Neuronal stem cell (in vitro differentiated cells): ENCODE data around the gene TMEM192.
A peak's percentile ranks its signal among the peaks of the same experiment; 100 is the strongest.

ENCODE experiments used
- DNase-seq: peaks from one replicate; pipeline ENCODE4 v3.0.0-alpha.2; 2013; ENCODE audit warnings: low spot score
- H2AFZ ChIP-seq: one replicate; pipeline ENCODE4 v1.6.1; 2013; ENCODE audit warnings: mild to moderate bottlenecking, low read length, inconsistent platforms
- H2AK5ac ChIP-seq: 2 replicates; pipeline ENCODE4 v1.6.1; 2013; ENCODE audit warnings: low read depth, mild to moderate bottlenecking, inconsistent platforms, low read length, moderate library complexity, mixed read lengths
- H2BK120ac ChIP-seq: 2 replicates; pipeline ENCODE4 v1.6.1; 2013; ENCODE audit warnings: low read depth, mild to moderate bottlenecking, inconsistent platforms, low read length, moderate library complexity, mixed read lengths
- H2BK12ac ChIP-seq: one replicate; pipeline ENCODE4 v1.6.1; 2013; ENCODE audit warnings: low read length, inconsistent platforms
- H2BK15ac ChIP-seq: 2 replicates; pipeline ENCODE4 v1.6.1; 2013; ENCODE audit warnings: mild to moderate bottlenecking, low read length, inconsistent platforms, mixed read lengths
- H2BK5ac ChIP-seq: one replicate; pipeline ENCODE4 v1.6.1; 2013; ENCODE audit warnings: inconsistent platforms, mild to moderate bottlenecking, low read length, moderate library complexity
- H3K14ac ChIP-seq: one replicate; pipeline ENCODE4 v1.6.1; 2013; ENCODE audit warnings: low read length, inconsistent platforms
- H3K18ac ChIP-seq: 2 replicates; pipeline ENCODE4 v1.6.1; 2013; ENCODE audit warnings: low read length, inconsistent platforms
- H3K23ac ChIP-seq: 2 replicates; pipeline ENCODE4 v1.6.1; 2013; ENCODE audit warnings: low read depth, mild to moderate bottlenecking, mixed read lengths, low read length, inconsistent platforms; ENCODE audit not compliant: poor library complexity
- H3K27ac ChIP-seq: replicated peaks from 3 replicates; pipeline ENCODE4 v1.5.1; 2013; ENCODE audit warnings: low read length, inconsistent platforms
- H3K27me3 ChIP-seq, 3 experiments: 2 replicates each; pipeline ENCODE4 v1.6.1; 2013; ENCODE audit warnings: low read length in 3 of 3, mild to moderate bottlenecking in 2 of 3, inconsistent platforms in 1 of 3, low read depth in 1 of 3, mixed read lengths in 1 of 3, moderate library complexity in 1 of 3; ENCODE audit not compliant: control insufficient read depth in 3 of 3, insufficient read depth in 3 of 3
- H3K36me3 ChIP-seq, 2 donors: replicated peaks in 1 of 2; 2 replicates each; pipeline ENCODE4 v1.6.1; 2013; ENCODE audit warnings: low read length in 2 of 2; ENCODE audit not compliant: control insufficient read depth in 2 of 2, insufficient read depth in 2 of 2
- H3K4ac ChIP-seq: 2 replicates; pipeline ENCODE4 v1.6.1; 2013; ENCODE audit warnings: inconsistent platforms, mild to moderate bottlenecking, low read length, moderate library complexity
- H3K4me1 ChIP-seq, 2 donors: 1 replicate in 1 of 2; 2 replicates in 1 of 2; pipeline ENCODE4 v1.6.1; 2013; ENCODE audit warnings: low read length in 2 of 2, low read depth in 1 of 2; ENCODE audit not compliant: control insufficient read depth in 2 of 2, insufficient read depth in 1 of 2
- H3K4me2 ChIP-seq: one replicate; pipeline ENCODE4 v1.6.1; 2013; ENCODE audit warnings: mild to moderate bottlenecking, low read length, inconsistent platforms; ENCODE audit not compliant: insufficient read depth, poor library complexity, severe bottlenecking
- H3K4me3 ChIP-seq, 2 donors: 2 replicates each; pipeline ENCODE4 v1.5.1; 2013; ENCODE audit warnings: low read length in 2 of 2, mild to moderate bottlenecking in 2 of 2, inconsistent platforms in 1 of 2, moderate library complexity in 1 of 2
- H3K79me1 ChIP-seq: one replicate; pipeline ENCODE4 v1.6.1; 2013; ENCODE audit warnings: low read depth, mild to moderate bottlenecking, inconsistent platforms, low read length, moderate library complexity
- H3K9ac ChIP-seq: one replicate; pipeline ENCODE4 v1.6.1; 2013; ENCODE audit warnings: mild to moderate bottlenecking, low read depth, low read length, inconsistent platforms; ENCODE audit not compliant: poor library complexity
- H3K9me3 ChIP-seq, 2 donors: replicated peaks in 1 of 2; 2 replicates each; pipeline versions ENCODE3 to v1.6.1; 2013; ENCODE audit warnings: low read length in 2 of 2, mild to moderate bottlenecking in 2 of 2, inconsistent platforms in 1 of 2, low read depth in 1 of 2, mixed read lengths in 1 of 2, moderate library complexity in 1 of 2; ENCODE audit not compliant: control insufficient read depth in 2 of 2, insufficient read depth in 1 of 2
- H4K8ac ChIP-seq: one replicate; pipeline ENCODE4 v1.6.1; 2013; ENCODE audit warnings: low read depth, mild to moderate bottlenecking, inconsistent platforms, low read length, moderate library complexity
- H4K91ac ChIP-seq: one replicate; pipeline ENCODE4 v1.6.1; 2013; ENCODE audit warnings: low read length, low read depth, mild to moderate bottlenecking, inconsistent platforms; ENCODE audit not compliant: poor library complexity
- WGBS, 2 donors: extraction: QIAGEN DNeasy Blood & Tissue Kit; methylation state at CpG; one replicate each; pipeline ENCODE4 v1.1.7; 2013; ENCODE audit warnings: missing lambda C conversion rate in 2 of 2, mixed read lengths in 1 of 2; ENCODE audit not compliant: insufficient read length in 2 of 2, insufficient replicate concordance in 1 of 2; ENCODE audit errors: extremely low coverage in 2 of 2; 5-methylcytosine and 5-hydroxymethylcytosine counted together

The TMEM192 gene

DNA sequence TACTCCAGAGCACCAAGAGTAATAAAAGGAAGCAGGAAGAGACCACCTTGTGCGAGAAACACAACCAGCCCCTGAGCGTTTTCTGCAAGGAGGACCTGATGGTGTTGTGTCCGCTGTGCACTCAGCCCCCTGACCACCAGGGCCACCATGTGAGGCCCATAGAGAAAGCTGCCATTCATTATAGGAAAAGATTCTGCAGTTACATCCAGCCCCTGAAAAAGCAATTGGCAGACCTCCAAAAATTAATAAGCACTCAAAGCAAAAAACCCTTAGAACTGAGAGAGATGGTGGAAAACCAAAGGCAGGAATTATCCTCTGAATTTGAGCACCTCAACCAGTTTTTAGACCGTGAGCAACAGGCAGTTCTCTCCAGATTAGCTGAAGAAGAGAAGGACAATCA lies 53.3 kb downstream of the TMEM192 start:
- H3K4me2 ChIP-seq, result no peak overlapping the region
- no peak overlapping the region for H3K4ac ChIP-seq
- no CpG with 5 or more reads among the region's 4 CpGs for WGBS, 2 donors
- no peak overlapping the region for H3K14ac ChIP-seq
- H3K4me3 ChIP-seq, result no peak overlapping the region
- no peaks in the 10 kb centered on the region for H3K27me3 ChIP-seq
- no peak overlapping the region for H3K23ac ChIP-seq
- H3K4me1 ChIP-seq, result no peaks in the 10 kb centered on the region
- H4K91ac ChIP-seq, result no peak overlapping the region
- no peak overlapping the region for H4K8ac ChIP-seq
- H2BK12ac ChIP-seq, result no peak overlapping the region
- no peak overlapping the region for H2BK5ac ChIP-seq
- H2BK120ac ChIP-seq, result no peak overlapping the region
- no peaks in the 10 kb centered on the region for H3K36me3 ChIP-seq
- H3K9ac ChIP-seq, result no peak overlapping the region
- no peak overlapping the region for H2AFZ ChIP-seq
- no peak overlapping the region for H2BK15ac ChIP-seq
- no peaks in the 10 kb centered on the region for H3K9me3 ChIP-seq
- H3K18ac ChIP-seq, result no peak overlapping the region
- no peak overlapping the region for H2AK5ac ChIP-seq
- no peak overlapping the region for H3K27ac ChIP-seq
- no peaks in the 10 kb centered on the region for H3K79me1 ChIP-seq
- no peak for DNase-seq

DNA sequence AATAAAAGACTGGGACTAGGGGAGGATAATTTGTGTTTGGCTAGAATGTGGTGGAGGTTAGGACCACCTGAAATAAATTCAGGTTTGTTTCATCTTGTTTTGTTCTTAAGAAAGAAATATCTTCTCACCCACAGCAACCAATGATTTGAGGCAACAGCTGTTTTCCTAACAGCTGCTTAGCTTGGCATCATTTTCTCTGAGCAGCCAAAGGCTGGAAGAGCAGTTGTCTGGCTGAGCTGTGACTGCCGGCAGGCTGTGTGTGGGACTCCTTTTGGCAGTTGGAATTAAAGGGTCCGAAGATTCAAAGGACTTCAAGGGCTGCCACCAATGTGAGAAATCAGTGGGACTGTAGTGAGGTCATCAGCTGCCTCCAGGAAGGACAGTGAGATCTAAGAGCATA lies 54.0 kb downstream of the TMEM192 start:
- H2AFZ ChIP-seq, result no peak overlapping the region
- H3K36me3 ChIP-seq, result no peaks in the 10 kb centered on the region
- H3K18ac ChIP-seq, result no peak overlapping the region
- H3K27ac ChIP-seq, result no peak overlapping the region
- H3K4me2 ChIP-seq, result no peak overlapping the region
- no peak overlapping the region for H2AK5ac ChIP-seq
- H4K91ac ChIP-seq, result no peak overlapping the region
- no peaks in the 10 kb centered on the region for H3K27me3 ChIP-seq
- no peak overlapping the region for H2BK5ac ChIP-seq
- H2BK12ac ChIP-seq, result no peak overlapping the region
- H3K4me3 ChIP-seq, result no peak overlapping the region
- no peak overlapping the region for H3K14ac ChIP-seq
- H3K23ac ChIP-seq, result no peak overlapping the region
- no CpG with 5 or more reads among the region's 2 CpGs for WGBS, 2 donors
- no peaks in the 10 kb centered on the region for H3K4me1 ChIP-seq
- no peak overlapping the region for H4K8ac ChIP-seq
- no peak overlapping the region for H2BK15ac ChIP-seq
- no peak overlapping the region for H3K4ac ChIP-seq
- H3K79me1 ChIP-seq, result no peaks in the 10 kb centered on the region
- no peak overlapping the region for H3K9ac ChIP-seq
- no peak for DNase-seq
- H3K9me3 ChIP-seq, result no peaks in the 10 kb centered on the region
- no peak overlapping the region for H2BK120ac ChIP-seq

DNA sequence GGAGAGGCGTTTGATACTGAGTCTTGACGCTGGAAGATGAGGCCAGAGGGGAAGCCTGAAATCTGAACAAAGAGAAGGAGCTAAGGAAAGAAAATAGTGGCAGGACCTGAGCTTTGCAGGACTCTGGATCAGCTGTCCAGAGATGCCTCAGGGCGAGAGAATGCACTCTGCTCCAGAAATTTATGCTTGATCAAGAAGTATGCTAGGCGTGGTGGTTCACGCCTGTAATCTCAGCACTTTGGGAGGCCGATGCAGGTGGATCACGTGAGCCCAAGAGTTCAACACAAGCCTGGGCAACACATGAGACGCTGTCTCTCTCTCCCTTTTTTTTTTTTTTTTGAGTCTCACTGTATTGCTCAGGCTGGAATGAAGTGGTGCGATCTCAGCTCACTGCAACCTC lies 57.1 kb downstream of the TMEM192 start:
- no CpG with 5 or more reads among the region's 9 CpGs for WGBS, 2 donors
- no peak overlapping the region for H2BK120ac ChIP-seq

DNA sequence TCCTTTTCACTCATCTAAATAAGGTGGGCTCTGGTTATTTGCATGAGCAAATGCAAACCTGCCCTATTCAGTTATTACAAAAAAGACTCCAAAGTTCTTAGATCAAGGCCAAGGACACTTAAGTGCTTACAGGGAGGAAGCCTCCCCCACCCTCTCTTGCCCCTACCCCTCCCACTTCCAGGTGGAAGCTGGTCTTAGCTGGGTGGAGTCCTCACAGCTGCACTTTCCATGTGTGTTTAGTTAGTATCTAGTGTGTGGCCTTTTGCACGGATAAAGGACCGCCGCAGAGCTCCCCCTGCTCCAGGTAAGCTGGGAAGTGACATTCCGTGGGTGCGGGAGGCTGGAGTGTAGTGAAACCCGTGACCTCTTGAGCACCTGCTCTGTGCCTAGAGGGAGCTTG lies 59.0 kb downstream of the TMEM192 start, which contains the start of gene TRIM75:
TSS of gene TRIM75 (plus strand) at position 222 of the 400 bp plus-strand sequence. CDS start 5,282 bp downstream, outside the sequence.
- Histone ChIP-seq H2BK15ac (peak within 1 kb of the TSS; percentile 67), H3K9me3 (no peaks in the 10 kb centered on the region), H2BK5ac (no peak within 1 kb of the TSS), H3K4ac (no peak within 1 kb of the TSS), H3K23ac (no peak within 1 kb of the TSS), H3K18ac (peak within 1 kb of the TSS; percentile 64), H2BK120ac (no peak within 1 kb of the TSS), H2BK12ac (no peak within 1 kb of the TSS), H3K27me3 (no peaks in the 10 kb centered on the region), H4K91ac (no peak within 1 kb of the TSS), H2AK5ac (no peak within 1 kb of the TSS), H3K4me2 (no peak within 1 kb of the TSS), H3K27ac (no peak within 1 kb of the TSS), H3K36me3 (no peaks in the 10 kb centered on the region), H3K4me1 (peaks cover 0 to 1% of the 10 kb centered on the region in 2 donors), H3K4me3 (peak within 1 kb of the TSS in 1 of 2 donors; percentile 8), H2AFZ (no peak within 1 kb of the TSS), H4K8ac (no peak within 1 kb of the TSS), H3K14ac (no peak within 1 kb of the TSS), H3K79me1 (no peaks in the 10 kb centered on the region), H3K9ac (no peak within 1 kb of the TSS)
- no peak for DNase-seq
- WGBS, 2 donors, result no CpG with 5 or more reads among the region's 6 CpGs

More for the DNA sequence above, 57.1 kb downstream of the TMEM192 start:
- H4K8ac ChIP-seq, result no peak overlapping the region
- no peaks in the 10 kb centered on the region for H3K27me3 ChIP-seq
- no peak overlapping the region for H3K4ac ChIP-seq
- DNase-seq, result no peak
- H2AFZ ChIP-seq, result no peak overlapping the region
- no peaks in the 10 kb centered on the region for H3K9me3 ChIP-seq
- no peak overlapping the region for H2AK5ac ChIP-seq
- no peaks in the 10 kb centered on the region for H3K79me1 ChIP-seq
- H3K9ac ChIP-seq, result no peak overlapping the region
- H2BK12ac ChIP-seq, result no peak overlapping the region
- no peak overlapping the region for H3K4me3 ChIP-seq
- no peak overlapping the region for H3K14ac ChIP-seq
- H3K18ac ChIP-seq, result no peak overlapping the region
- peaks cover 0 to 1% of the 10 kb centered on the region in 2 donors for H3K4me1 ChIP-seq
- no peak overlapping the region for H2BK15ac ChIP-seq
- H4K91ac ChIP-seq, result no peak overlapping the region
- no peaks in the 10 kb centered on the region for H3K36me3 ChIP-seq
- no peak overlapping the region for H3K4me2 ChIP-seq
- no peak overlapping the region for H2BK5ac ChIP-seq
- no peak overlapping the region for H3K27ac ChIP-seq
- H3K23ac ChIP-seq, result no peak overlapping the region
